Measurements from ENCODE around the gene TIFAB. TPM values are rescaled to one million over a fixed set of nuclear protein-coding genes. Genes with fewer than 3 reads are reported as not detected.

TIFAB gene
- total and polyA plus RNA-seq, 7 experiments from 2014 or later, result 0.05 to 1.1 (median 0.08) TPM; not detected in 4

DNA sequence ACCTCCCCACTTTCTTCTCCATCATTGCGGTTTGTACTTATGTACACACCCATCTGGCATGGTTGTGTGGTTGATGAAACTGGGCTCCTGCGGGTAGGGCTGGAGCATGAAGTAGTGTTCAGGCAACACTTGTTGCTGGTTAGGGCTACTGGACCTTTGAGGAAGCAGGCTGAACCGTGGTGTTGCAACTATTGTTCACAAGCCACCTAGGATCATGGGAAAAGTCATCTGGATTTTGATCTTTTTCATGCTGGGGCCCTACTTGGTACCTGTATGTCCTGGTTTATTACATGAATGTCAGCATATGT, 40.1 kb upstream of the TIFAB start:
- Histone ChIP-seq H3K9me3 (ENCODE audit: control insufficient read depth in 2 of 3, low read length in 3 of 3) (no peaks in the 10 kb centered on the region), H3K4me1 (ENCODE audit: control insufficient read depth in 2 of 2, insufficient read depth in 2 of 2, low read length in 2 of 2) (no peaks in the 10 kb centered on the region), H3K27me3 (ENCODE audit: control insufficient read depth in 2 of 2, insufficient read depth in 2 of 2, low read length in 2 of 2) (no peaks in the 10 kb centered on the region), H3K36me3 (ENCODE audit: control insufficient read depth in 2 of 3, insufficient read depth in 3 of 3, low read length in 3 of 3) (no peaks in the 10 kb centered on the region), H3K27ac (ENCODE audit: low read depth, low read length) (no peak overlapping the region), H3K4me3 (ENCODE audit: low read length) (no peak overlapping the region)
- Mint-ChIP-seq H3K27me3 (peaks cover 64 to 88% (median 69%) of the 10 kb centered on the region in 5 donors), H3K27ac (no peak overlapping the region), H3K36me3 (no peaks in the 10 kb centered on the region), H3K4me1 (peaks cover 2 to 18% (median 8%) of the 10 kb centered on the region in 7 donors), H3K9me3 (peaks cover 0 to 6% (median 0%) of the 10 kb centered on the region in 11 donors), H3K4me3 (no peak overlapping the region)
- no peak for DNase-seq
- ChIA-PET POLR2A (no interaction called here), CTCF (no interaction called here)
- intact Hi-C loops (cut with micrococcal nuclease), result loop anchor here in 1 of 2 donors (5.0 kb wide), 1 partner anchor 455 kb away; no protein-coding TSS in a partner anchor
- no peak for ATAC-seq

DNA sequence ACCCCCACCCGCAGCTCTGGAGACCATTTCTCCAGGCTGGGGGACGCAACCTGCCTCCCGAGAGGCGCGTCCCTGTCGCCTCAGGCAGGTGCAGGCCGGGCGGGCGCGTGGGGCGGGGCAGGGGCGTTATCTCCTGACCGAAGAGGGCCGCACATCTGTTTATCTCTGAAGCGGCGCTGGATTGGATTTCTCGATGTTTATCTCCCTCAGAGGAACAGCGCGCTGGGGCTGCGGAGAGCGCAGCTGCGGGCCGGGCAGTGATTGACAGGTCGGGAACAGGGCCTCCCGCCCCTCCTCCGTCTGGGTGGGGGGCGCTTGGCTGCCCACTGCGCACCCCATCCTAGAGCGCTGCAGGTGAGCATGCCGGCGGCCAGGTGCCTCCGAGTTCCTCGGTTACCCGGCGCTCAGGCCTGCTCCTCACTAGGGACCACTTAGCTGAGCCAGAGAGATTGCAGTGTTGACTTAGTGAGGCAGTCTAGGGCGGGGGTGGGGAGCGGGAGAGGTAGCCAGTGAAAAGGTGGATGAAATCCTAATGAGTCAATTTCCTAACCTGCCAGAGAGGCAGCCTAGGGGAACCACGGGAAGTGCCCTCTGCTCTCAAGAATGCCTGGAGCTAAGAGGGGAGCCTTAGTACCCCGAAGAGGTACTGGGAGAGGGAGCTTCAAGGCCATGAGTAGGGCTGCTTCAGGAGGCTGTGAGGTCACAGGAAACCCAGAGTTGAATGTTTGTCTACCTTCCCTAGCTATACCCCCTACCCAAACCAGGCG, 39.6 kb upstream of the TIFAB start:
- Mint-ChIP-seq H3K9me3 (peaks cover 0 to 6% (median 0%) of the 10 kb centered on the region in 11 donors), H3K36me3 (no peaks in the 10 kb centered on the region), H3K4me3 (peak overlapping the region in 1 of 10 donors; percentile 5), H3K4me1 (peaks cover 2 to 18% (median 8%) of the 10 kb centered on the region in 7 donors), H3K27me3 (peaks cover 63 to 89% (median 72%) of the 10 kb centered on the region in 5 donors), H3K27ac (no peak overlapping the region)
- ATAC-seq (no peak), DNase-seq (no peak)
- intact Hi-C loops (cut with micrococcal nuclease), result loop anchor here in 1 of 2 donors (2.0 to 5.0 kb wide), 2 partner anchors 43 to 454 kb away; partner anchors contain the start of gene NEUROG1
- Histone ChIP-seq H3K27me3 (ENCODE audit: control insufficient read depth in 2 of 2, insufficient read depth in 2 of 2, low read length in 2 of 2) (no peaks in the 10 kb centered on the region), H3K27ac (ENCODE audit: low read depth, low read length) (no peak overlapping the region), H3K4me3 (ENCODE audit: low read length) (no peak overlapping the region), H3K9me3 (ENCODE audit: control insufficient read depth in 2 of 3, low read length in 3 of 3) (no peaks in the 10 kb centered on the region), H3K4me1 (ENCODE audit: control insufficient read depth in 2 of 2, insufficient read depth in 2 of 2, low read length in 2 of 2) (no peaks in the 10 kb centered on the region), H3K36me3 (ENCODE audit: control insufficient read depth in 2 of 3, insufficient read depth in 3 of 3, low read length in 3 of 3) (no peaks in the 10 kb centered on the region)
- CTCF ChIA-PET, result no interaction called here
- POLR2A ChIA-PET, result no interaction called here

DNA sequence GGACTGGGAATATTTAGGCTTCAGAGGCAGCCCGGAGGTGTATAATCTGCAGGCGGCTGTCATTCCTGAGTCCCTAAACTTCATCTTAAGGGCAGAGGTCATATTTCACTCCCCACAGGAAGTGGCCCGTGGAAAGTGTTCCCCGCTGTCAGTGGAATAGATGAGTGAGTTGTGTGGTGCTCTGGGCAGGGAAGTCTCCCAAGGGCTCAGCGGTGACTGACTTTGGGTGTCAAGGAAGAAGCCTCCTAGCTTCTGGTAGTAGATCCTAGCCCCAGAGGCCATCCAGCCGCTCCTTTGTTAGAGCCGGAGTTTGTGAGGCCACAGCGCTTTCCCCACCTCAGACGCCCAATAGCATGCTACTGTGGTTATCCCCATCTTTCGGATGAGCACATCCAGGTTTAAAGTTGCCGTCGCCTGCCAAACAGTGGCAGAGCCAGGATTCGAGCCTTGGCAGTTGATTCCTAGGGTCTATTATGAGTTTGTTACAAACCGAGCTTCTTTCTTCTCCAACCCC, 38.9 kb upstream of the TIFAB start:
- Histone ChIP-seq H3K4me1 (ENCODE audit: control insufficient read depth in 2 of 2, insufficient read depth in 2 of 2, low read length in 2 of 2) (no peaks in the 10 kb centered on the region), H3K27ac (ENCODE audit: low read depth, low read length) (no peak overlapping the region), H3K9me3 (ENCODE audit: control insufficient read depth in 2 of 3, low read length in 3 of 3) (no peaks in the 10 kb centered on the region), H3K4me3 (ENCODE audit: low read length) (no peak overlapping the region), H3K27me3 (ENCODE audit: control insufficient read depth in 2 of 2, insufficient read depth in 2 of 2, low read length in 2 of 2) (no peaks in the 10 kb centered on the region), H3K36me3 (ENCODE audit: control insufficient read depth in 2 of 3, insufficient read depth in 3 of 3, low read length in 3 of 3) (no peaks in the 10 kb centered on the region)
- intact Hi-C loops (cut with micrococcal nuclease), result loop anchor here in 1 of 2 donors (2.0 to 5.0 kb wide), 2 partner anchors 44 to 454 kb away; partner anchors contain the start of gene NEUROG1
- H3K27ac Mint-ChIP-seq, result no peak overlapping the region
- H3K9me3 Mint-ChIP-seq, result peaks cover 0 to 6% (median 0%) of the 10 kb centered on the region in 11 donors
- POLR2A ChIA-PET, result no interaction called here
- CTCF ChIA-PET, result no interaction called here
- peak overlapping the region in 1 of 10 donors; percentile 54 for H3K4me3 Mint-ChIP-seq
- H3K4me1 Mint-ChIP-seq, result peaks cover 2 to 18% (median 8%) of the 10 kb centered on the region in 7 donors
- peaks cover 68 to 94% (median 78%) of the 10 kb centered on the region in 5 donors for H3K27me3 Mint-ChIP-seq
- no peak for DNase-seq
- H3K36me3 Mint-ChIP-seq, result no peaks in the 10 kb centered on the region
- no peak for ATAC-seq

DNA sequence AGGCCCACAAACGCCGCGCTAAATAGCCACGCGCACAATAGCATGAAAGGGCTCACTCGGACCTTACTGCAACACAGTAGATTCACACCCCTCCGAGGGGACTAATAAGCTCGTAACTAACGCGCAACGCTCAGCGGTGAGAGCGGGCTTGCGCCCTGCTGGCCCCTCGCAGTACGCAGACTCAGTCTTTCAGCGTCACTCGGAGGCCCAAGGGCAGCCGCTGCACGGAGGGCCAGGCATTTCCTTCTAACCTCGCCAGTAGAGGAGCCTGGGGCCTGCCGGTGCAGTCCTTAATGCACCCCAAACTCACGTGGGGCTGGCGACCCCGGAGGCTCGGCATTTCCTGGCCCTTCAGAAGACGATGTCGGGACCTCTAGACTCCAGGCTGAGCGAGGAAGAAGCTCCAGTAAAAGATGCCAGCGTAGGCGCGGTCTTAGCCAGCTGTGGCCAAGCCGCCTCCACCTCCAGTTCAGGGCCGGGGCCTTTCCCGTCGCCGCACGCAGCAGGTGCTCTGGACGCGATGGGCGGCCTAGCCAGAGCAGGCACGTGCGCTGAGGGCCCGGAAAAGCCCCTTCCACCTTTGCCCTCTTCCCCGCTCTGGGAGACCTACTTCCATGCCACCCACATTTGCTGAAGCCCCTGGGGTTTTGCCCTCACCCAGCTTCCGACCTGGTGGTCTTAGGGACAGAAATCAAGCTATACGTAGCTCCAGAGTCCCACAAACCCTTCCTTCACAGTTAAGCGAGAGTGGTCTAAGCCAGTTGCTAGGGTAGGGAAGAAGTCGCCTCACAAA, 38.3 kb upstream of the TIFAB start:
- no peak overlapping the region for H3K27ac Mint-ChIP-seq
- H3K36me3 ChIP-seq (ENCODE audit: control insufficient read depth in 2 of 3, insufficient read depth in 3 of 3, low read length in 3 of 3), result no peaks in the 10 kb centered on the region
- POLR2A ChIA-PET, result no interaction called here
- no peak overlapping the region for H3K27ac ChIP-seq (ENCODE audit: low read depth, low read length)
- no peaks in the 10 kb centered on the region for H3K9me3 ChIP-seq (ENCODE audit: control insufficient read depth in 2 of 3, low read length in 3 of 3)
- H3K9me3 Mint-ChIP-seq, result peaks cover 0 to 6% (median 0%) of the 10 kb centered on the region in 11 donors
- no peaks in the 10 kb centered on the region for H3K4me1 ChIP-seq (ENCODE audit: control insufficient read depth in 2 of 2, insufficient read depth in 2 of 2, low read length in 2 of 2)
- no peak for ATAC-seq
- peak overlapping the region in 3 of 10 donors; percentile 8 to 67 (median 41) for H3K4me3 Mint-ChIP-seq
- no peaks in the 10 kb centered on the region for H3K27me3 ChIP-seq (ENCODE audit: control insufficient read depth in 2 of 2, insufficient read depth in 2 of 2, low read length in 2 of 2)
- intact Hi-C loops (cut with micrococcal nuclease), result loop anchor here in 1 of 2 donors (2.0 to 5.0 kb wide), 2 partner anchors 44 to 453 kb away; partner anchors contain the start of gene NEUROG1
- no peaks in the 10 kb centered on the region for H3K36me3 Mint-ChIP-seq
- peaks cover 64 to 97% (median 81%) of the 10 kb centered on the region in 5 donors for H3K27me3 Mint-ChIP-seq
- CTCF ChIA-PET, result no interaction called here
- DNase-seq, result no peak
- H3K4me1 Mint-ChIP-seq, result peaks cover 2 to 18% (median 8%) of the 10 kb centered on the region in 7 donors
- no peak overlapping the region for H3K4me3 ChIP-seq (ENCODE audit: low read length)

DNA sequence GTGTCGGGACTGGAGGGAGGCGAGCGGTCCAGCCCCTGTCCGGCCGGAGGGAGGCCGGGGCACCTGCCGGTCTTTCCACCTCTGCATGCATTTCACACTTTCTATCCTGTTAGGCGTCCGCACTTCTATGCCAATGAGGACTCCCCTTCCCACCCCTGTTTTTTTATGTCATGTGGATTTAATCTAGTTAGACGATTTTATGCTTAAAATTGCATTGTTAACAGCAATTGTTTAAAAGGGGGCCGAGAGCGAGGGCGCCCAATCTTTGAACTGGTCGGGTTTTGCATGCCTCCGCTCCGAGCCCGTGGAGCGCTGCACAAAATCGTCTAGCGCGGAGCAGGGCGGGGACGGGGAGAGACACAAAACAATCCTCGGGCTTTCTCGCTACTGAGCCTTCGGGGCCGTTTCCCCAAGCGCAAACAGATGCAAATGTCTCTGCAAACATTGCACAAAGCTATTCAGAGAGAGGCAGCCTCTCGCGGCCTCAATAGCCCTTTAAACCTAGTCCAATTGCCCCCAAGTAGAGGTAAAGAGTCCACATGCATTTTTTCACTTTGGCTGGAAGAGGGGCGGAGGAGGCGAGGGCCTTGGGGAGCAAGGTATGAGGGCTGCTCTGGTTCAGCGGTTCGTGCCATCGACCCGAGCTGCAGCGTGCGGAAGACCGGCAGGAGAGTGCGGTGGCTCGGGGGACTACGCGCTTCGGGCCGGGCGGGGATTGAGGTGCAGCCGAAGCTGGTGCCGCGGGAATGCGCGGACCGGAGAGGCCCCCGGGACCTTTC, 37.5 kb upstream of the TIFAB start:
- H3K36me3 ChIP-seq (ENCODE audit: control insufficient read depth in 2 of 3, insufficient read depth in 3 of 3, low read length in 3 of 3), result no peaks in the 10 kb centered on the region
- no peak overlapping the region for H3K27ac ChIP-seq (ENCODE audit: low read depth, low read length)
- peaks cover 0 to 4% (median 0%) of the 10 kb centered on the region in 11 donors for H3K9me3 Mint-ChIP-seq
- H3K4me3 Mint-ChIP-seq, result peak overlapping the region in 7 of 10 donors; percentile 7 to 69 (median 41)
- peaks cover 2 to 18% (median 8%) of the 10 kb centered on the region in 7 donors for H3K4me1 Mint-ChIP-seq
- ATAC-seq (no peak), DNase-seq (no peak)
- ChIA-PET CTCF (no interaction called here), POLR2A (no interaction called here)
- H3K4me1 ChIP-seq (ENCODE audit: control insufficient read depth in 2 of 2, insufficient read depth in 2 of 2, low read length in 2 of 2), result no peaks in the 10 kb centered on the region
- H3K9me3 ChIP-seq (ENCODE audit: control insufficient read depth in 2 of 3, low read length in 3 of 3), result no peaks in the 10 kb centered on the region
- no peak overlapping the region for H3K27ac Mint-ChIP-seq
- no peak overlapping the region for H3K4me3 ChIP-seq (ENCODE audit: low read length)
- H3K36me3 Mint-ChIP-seq, result no peaks in the 10 kb centered on the region
- peaks cover 67 to 95% (median 82%) of the 10 kb centered on the region in 5 donors for H3K27me3 Mint-ChIP-seq
- no peaks in the 10 kb centered on the region for H3K27me3 ChIP-seq (ENCODE audit: control insufficient read depth in 2 of 2, insufficient read depth in 2 of 2, low read length in 2 of 2)
- intact Hi-C loops (cut with micrococcal nuclease), result loop anchor here in 1 of 2 donors (2.0 to 5.0 kb wide), 3 partner anchors 45 to 452 kb away; partner anchors contain the start of gene NEUROG1

Data from naive thymus-derived CD4-positive, alpha-beta T cell (primary cell).